Vagina (tissue), 2 donors: ENCODE data around the gene WWOX.

Source experiments
- CTCF ChIP-seq, 3 experiments: fragments of 450-650 bp in 2 of 3; fragments of 200-600 bp in 1 of 3; sonication (generic) in 1 of 3; IDR thresholded peaks; one replicate each; pipeline ENCODE4 v1.5.1; 2017 to 2019; ENCODE audit warnings: antibody characterized with exemption in 3 of 3, mild to moderate bottlenecking in 2 of 3, moderate library complexity in 2 of 3
- POLR2A ChIP-seq, 2 donors: fragments of 450-650 bp; IDR thresholded peaks; one replicate each; pipeline ENCODE4 v1.6.1; 2017; ENCODE audit warnings: antibody characterized with exemption in 2 of 2, mild to moderate bottlenecking in 2 of 2, moderate library complexity in 2 of 2
- POLR2AphosphoS5 ChIP-seq, 2 donors: sonication (generic); formaldehyde crosslinking; IDR thresholded peaks; one replicate each; pipeline ENCODE4 v1.9.0; 2017; ENCODE audit warnings: antibody characterized with exemption in 2 of 2, mild to moderate bottlenecking in 2 of 2, low read depth in 1 of 2; ENCODE audit not compliant: insufficient read depth in 1 of 2

GRCh38 chr16:79190542-79190941 is 1091.1 kb downstream of the WWOX start:
- TF ChIP-seq CTCF (IDR thresholded peaks at IDR 0.05) (no peak), POLR2AphosphoS5 (IDR thresholded peaks at IDR 0.05; ENCODE audit: insufficient read depth in 1 of 2, low read depth in 1 of 2) (no peak), POLR2A (IDR thresholded peaks at IDR 0.05) (no peak)
